ENCODE data around the gene ACAA1. TPM values are rescaled to one million over a fixed set of nuclear protein-coding genes. Genes with fewer than 3 reads are reported as not detected.

ACAA1 gene
- total RNA-seq, 1 experiment from 2014 or later, result 49.0 TPM

GRCh38 chr3:38130631-38131065 lies 6.3 kb downstream of the ACAA1 start (continued):
- TF ChIP-seq, protein P1, sequence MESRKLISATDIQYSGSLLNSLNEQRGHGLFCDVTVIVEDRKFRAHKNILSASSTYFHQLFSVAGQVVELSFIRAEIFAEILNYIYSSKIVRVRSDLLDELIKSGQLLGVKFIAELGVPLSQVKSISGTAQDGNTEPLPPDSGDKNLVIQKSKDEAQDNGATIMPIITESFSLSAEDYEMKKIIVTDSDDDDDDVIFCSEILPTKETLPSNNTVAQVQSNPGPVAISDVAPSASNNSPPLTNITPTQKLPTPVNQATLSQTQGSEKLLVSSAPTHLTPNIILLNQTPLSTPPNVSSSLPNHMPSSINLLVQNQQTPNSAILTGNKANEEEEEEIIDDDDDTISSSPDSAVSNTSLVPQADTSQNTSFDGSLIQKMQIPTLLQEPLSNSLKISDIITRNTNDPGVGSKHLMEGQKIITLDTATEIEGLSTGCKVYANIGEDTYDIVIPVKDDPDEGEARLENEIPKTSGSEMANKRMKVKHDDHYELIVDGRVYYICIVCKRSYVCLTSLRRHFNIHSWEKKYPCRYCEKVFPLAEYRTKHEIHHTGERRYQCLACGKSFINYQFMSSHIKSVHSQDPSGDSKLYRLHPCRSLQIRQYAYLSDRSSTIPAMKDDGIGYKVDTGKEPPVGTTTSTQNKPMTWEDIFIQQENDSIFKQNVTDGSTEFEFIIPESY (IDR thresholded peaks at IDR 0.05; ENCODE audit: extremely low read depth, insufficient replicate concordance, low read length), result no peak
- TF ChIP-seq ZFX (IDR thresholded peaks at IDR 0.05) (no peak), ZNF274 (IDR thresholded peaks at IDR 0.05; ENCODE audit: low read depth, low read length) (no peak), POLR2AphosphoS5 (IDR thresholded peaks at IDR 0.05; ENCODE audit: low read depth, low read length) (no peak), CEBPB (IDR thresholded peaks at IDR 0.05; ENCODE audit: low read depth) (no peak), ELF1 (IDR thresholded peaks at IDR 0.05; ENCODE audit: borderline replicate concordance, low read depth) (no peak), YY1 (IDR thresholded peaks at IDR 0.05; ENCODE audit: extremely low read depth, insufficient replicate concordance, low read depth, low read length) (no peak), POLR2A (IDR thresholded peaks at IDR 0.05; ENCODE audit: borderline replicate concordance, extremely low read depth, insufficient read depth, insufficient read length) (no peak), RAD21 (IDR thresholded peaks at IDR 0.05; ENCODE audit: low read depth) (no peak), SIN3A (IDR thresholded peaks at IDR 0.05; ENCODE audit: low read depth) (no peak)

- TF ChIP-seq ATF3 (IDR thresholded peaks at IDR 0.05) (no peak), JUND (IDR thresholded peaks at IDR 0.05) (no peak), CEBPB (IDR thresholded peaks at IDR 0.05; ENCODE audit: low read depth) (no peak)
- peaks cover 18% of the 10 kb centered on the region in 2 experiments for H3K4me1 ChIP-seq (ENCODE audit: control insufficient read depth in 1 of 2, insufficient read depth in 2 of 2, low read length in 2 of 2)
- no peak overlapping the region for H3K4me2 ChIP-seq (ENCODE audit: low read length)
- ChIA-PET CTCF (no interaction called here), RAD21 (ENCODE audit: low non-redundant PET in 1 of 2, low total read pairs in 2 of 2, uncharacterized antibody in 2 of 2, unreplicated experiment in 2 of 2) (no interaction called here), POLR2A (interaction anchor here (1.9 kb wide), 1 partner anchor 8 kb away, joined by 5 read pairs; the partner anchor contains the start of gene ACAA1)
- no peak for DNase-seq (ENCODE audit: low read depth, low spot score)
- H3K79me2 ChIP-seq (ENCODE audit: insufficient read depth, low read length), result no peaks in the 10 kb centered on the region; the same call in 1 of the 2 replicates
- no peak overlapping the region for H2AFZ ChIP-seq (ENCODE audit: low read depth, low read length, poor library complexity, severe bottlenecking)
- no peak overlapping the region for H3K27ac ChIP-seq (ENCODE audit: low read depth, low read length)
- no peaks in the 10 kb centered on the region for H3K9me3 ChIP-seq (ENCODE audit: control insufficient read depth in 1 of 2, insufficient read depth in 1 of 2, low read depth in 1 of 2, low read length in 2 of 2)
- H3K4me3 ChIP-seq (replicated peaks in 1 of 2; ENCODE audit: low read depth in 1 of 2, low read length in 2 of 2), result no peak overlapping the region
- no peak overlapping the region for H3K9ac ChIP-seq (ENCODE audit: low read length)
- no peaks in the 10 kb centered on the region for H3K9me2 ChIP-seq (ENCODE audit: insufficient read depth)
- H4K20me1 ChIP-seq (ENCODE audit: insufficient read depth), result no peaks in the 10 kb centered on the region
- BruUV-seq (replicated peaks), result no TSS peak
- ATAC-seq, result no peak
- H3K27me3 ChIP-seq (ENCODE audit: insufficient read depth, low read length), result no peaks in the 10 kb centered on the region
- peaks cover 29 to 40% of the 10 kb centered on the region in 2 experiments; a peak in 3 of 4 replicates for H3K36me3 ChIP-seq (ENCODE audit: control insufficient read depth in 1 of 2, insufficient read depth in 2 of 2, low read length in 2 of 2)
- intact Hi-C loops (cut with micrococcal nuclease), result no loop called here
Observed at GRCh38 chr3:38129058-38129457, 7.9 kb downstream of the ACAA1 start.
